ENCODE data around the gene CDK19. TPM values are rescaled to one million over a fixed set of nuclear protein-coding genes. Genes with fewer than 3 reads are reported as not detected.
"Not testable (repeated sequence)": the region's sequence is repeated elsewhere in the genome, so short reads cannot be mapped to it uniquely, and the experiment has no call there.

The CDK19 gene
- total RNA-seq, 1 experiment from 2014 or later, result 4.9 TPM

GRCh38 chr6:110633731-110634213 is 181.5 kb downstream of the CDK19 start:
- no peak for DNase-seq (ENCODE audit: extremely low read depth, low read depth)

- DNase-seq (ENCODE audit: extremely low read depth, low read depth), result no peak
Observed at GRCh38 chr6:110629153-110629552, 186.1 kb downstream of the CDK19 start.

DNA sequence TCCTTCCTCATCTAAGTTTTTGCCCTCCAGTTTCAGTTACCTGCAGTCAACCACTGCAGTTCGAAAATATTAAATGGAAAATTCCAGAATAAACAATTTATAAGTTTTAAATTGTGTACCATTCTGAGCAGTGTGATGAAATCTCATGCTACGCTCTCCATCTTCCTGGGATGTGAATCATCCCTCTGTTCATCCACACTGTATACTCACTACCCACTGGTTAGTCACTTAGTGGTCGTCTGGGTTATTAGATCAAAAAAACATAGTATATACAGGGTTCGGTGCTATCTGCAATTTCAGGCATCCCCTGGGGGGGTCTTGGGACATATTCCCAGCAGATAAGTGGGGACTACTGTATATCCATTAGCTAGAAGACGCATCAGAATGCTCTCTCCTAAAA is 186.9 kb downstream of the CDK19 start:
- no peak for DNase-seq (ENCODE audit: extremely low read depth, low read depth)

DNA sequence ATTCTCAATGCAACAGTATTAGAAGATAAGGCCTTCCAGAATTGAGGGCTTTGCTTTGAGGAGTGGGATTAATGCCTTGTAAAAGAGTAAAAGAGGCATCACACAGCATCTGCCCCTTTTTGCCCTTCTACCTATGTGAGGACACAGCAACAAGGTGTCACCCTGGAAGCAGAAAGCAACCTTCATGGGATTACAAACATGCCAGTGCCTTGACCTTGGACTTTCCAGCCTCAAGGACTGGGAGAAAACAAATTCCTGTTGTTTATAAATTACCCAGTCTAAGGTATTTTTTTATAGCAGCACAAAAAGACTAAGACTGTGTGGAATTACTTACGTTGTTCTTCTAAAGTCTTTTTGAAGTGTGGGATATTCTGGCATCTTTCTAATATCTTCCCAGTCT is 188.8 kb downstream of the CDK19 start:
- DNase-seq (ENCODE audit: extremely low read depth, low read depth), result no peak

DNA sequence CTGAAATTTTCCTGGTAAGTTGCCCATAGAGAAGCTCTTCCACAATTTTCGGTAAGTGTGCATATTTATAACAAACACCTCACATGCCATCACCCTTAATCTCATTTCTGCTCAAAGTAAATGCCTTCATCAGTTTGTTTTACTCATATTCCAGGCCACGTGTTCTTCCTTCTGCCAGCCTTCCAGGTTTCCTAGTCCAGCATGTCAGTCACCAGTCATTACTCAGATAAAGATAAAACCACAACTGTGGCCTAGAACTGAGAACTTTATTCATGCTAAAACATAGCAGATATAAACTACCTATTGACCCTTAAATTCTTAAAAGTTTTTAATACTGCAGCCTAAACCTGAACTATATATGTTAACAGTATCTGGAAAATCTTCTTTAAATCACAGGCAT is 189.4 kb downstream of the CDK19 start:
- no peak for DNase-seq (ENCODE audit: extremely low read depth, low read depth)

- no peak for DNase-seq (ENCODE audit: extremely low read depth, low read depth)
Observed at GRCh38 chr6:110622912-110623578, 192.2 kb downstream of the CDK19 start.

- no peak for DNase-seq (ENCODE audit: extremely low read depth, low read depth)
Observed at GRCh38 chr6:110621061-110621460, 194.2 kb downstream of the CDK19 start.

DNA sequence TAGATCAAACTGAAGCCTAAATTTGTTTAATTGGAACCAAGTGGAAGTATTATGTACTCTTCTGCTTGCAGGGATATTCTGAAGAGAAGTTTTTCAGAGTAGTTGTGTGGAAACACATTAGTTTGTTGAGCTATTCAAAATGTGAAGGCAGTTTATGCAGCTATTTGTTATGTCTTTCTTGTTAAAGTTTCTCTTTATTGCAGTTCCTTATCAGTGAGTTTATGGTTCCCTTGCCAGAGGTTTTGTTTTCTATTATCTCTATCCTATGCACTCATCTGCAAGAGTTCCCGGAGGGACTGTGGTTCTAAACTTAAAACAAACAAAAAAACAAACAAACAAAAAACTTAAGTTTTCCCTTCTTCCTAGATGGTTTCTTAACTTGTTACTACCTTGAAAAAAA is 195.2 kb downstream of the CDK19 start:
- DNase-seq (ENCODE audit: extremely low read depth, low read depth), result no peak

DNA sequence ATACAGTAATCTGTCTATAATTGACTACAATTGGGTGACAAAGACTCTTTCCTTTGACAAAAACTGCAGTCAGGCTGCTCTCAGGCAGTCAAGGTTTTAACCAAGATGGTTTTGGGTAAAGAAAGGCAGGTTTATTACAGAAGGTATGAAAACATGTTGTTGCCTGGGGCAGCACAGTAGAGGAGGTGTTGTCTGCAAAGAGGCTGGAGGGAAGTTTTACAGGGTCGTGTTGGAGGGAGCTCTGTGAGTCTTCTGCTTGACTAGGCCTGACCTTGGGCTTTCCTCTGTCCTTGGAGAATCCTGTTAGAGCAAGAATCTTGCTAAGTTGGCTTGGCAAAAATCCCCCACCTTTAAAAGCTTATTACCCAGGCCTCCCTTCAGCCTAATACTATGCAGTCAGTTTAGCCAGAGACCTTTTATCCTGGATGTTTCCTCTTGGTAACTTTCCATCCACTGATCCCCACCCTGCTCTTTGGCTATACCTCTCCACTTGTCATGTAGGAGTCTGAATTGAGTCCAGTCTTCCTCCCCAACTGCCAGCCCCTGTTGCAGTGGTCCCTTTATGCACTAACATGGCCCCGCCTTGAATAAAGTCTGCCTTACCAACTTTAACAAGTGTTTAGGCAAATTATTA is 195.9 kb downstream of the CDK19 start:
- DNase-seq (ENCODE audit: extremely low read depth, low read depth), result no peak

- no peak for DNase-seq (ENCODE audit: extremely low read depth, low read depth)
Observed at GRCh38 chr6:110618591-110619267, 196.5 kb downstream of the CDK19 start.

GRCh38 chr6:110617057-110617456 is 198.2 kb downstream of the CDK19 start:
- no peak for DNase-seq (ENCODE audit: extremely low read depth, low read depth)

DNA sequence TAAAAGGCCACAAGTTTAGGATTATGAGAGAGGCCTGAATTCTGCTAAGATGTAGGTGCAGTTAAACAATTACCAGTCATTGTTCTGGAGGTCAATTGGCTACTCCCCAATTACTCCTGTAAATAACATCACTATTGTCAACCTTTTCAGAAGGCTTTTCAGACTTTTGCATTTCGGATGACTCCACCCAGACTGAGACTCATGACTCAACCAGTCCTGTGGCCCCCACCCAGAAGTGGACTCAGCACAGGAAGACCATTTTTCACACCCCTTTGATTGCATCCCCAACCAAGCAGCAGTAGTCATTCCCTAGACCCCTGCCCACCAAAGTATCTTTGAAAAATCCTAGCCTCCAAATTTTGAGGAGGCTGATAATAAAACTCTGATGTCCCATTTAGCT is 199.5 kb downstream of the CDK19 start:
- DNase-seq (ENCODE audit: extremely low read depth, low read depth), result no peak

DNA sequence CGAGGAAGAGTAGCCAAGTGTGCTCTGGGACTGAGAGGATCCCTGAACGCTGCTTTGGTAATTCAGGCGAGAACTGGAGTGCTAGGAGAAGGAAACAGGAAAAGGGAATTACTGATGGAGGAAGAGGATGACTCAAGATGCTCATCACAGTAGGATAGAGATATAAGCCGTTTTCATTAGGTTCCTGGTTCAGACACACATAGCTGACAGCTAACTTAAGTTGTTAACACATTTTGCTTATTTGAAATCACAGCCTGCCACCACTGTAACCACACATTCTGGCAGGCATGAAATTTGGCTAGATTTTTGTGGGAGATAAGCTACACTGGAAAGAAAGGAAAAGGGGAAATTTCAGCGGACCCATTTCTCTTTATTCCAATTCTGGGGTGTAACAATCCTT is 200.7 kb downstream of the CDK19 start:
- DNase-seq (ENCODE audit: extremely low read depth, low read depth), result no peak

DNA sequence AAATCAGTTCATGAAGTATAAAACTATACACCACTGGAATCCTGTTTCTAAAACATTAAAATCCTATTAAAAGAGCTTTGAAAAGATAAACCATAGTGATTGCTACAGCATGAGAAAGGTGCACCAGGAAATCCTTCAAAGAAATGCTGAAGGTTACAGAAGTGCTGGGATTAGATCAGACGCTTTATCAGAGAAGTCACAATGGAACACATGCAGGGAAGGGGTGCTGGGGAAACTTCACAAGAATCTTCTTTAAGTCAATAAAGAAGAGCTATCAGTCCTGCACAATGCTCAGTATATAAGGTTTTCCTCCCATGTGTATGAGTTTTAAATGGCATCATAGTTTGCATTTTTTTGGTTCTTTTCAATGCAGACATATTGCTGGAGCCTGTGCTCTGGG is 201.2 kb downstream of the CDK19 start:
- DNase-seq (ENCODE audit: extremely low read depth, low read depth), result no peak

DNA sequence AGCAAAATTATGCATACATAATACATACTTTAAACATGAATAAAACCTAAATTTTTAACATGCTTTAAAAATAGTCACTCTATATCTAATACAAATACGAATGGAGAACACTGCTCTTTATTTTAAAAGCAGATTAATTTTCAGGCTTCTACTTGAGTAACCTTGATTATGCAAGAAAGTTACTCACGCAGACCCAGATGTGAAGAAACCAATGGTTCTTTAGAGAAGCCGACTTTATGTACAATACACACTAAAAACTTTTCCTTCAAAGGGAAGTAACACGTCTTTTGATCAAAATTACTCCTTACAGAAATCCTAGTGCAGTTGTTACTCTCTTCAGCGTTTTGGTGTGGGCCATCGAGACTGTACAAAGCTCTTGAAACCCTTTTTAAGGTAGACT is 201.9 kb downstream of the CDK19 start:
- DNase-seq (ENCODE audit: extremely low read depth, low read depth), result no peak

DNA sequence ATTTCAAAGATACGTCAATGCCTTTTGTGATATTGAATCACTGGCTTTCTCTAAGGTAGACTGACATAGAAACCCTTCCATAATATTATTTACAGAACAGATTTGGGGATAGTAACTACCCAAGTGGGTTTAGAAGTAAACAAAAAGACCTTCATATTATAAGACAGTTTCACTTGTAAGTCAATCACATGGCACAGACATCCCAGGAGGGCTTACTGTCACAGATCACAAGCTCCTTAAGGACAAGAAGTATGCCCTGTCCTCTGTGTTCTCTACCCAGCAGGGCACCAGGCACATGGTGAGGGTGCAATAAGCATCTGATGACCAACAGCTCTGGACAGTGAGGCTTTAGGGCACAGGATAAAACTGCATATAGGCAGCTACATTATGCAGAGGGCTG is 203.0 kb downstream of the CDK19 start:
- DNase-seq (ENCODE audit: extremely low read depth, low read depth), result no peak

DNA sequence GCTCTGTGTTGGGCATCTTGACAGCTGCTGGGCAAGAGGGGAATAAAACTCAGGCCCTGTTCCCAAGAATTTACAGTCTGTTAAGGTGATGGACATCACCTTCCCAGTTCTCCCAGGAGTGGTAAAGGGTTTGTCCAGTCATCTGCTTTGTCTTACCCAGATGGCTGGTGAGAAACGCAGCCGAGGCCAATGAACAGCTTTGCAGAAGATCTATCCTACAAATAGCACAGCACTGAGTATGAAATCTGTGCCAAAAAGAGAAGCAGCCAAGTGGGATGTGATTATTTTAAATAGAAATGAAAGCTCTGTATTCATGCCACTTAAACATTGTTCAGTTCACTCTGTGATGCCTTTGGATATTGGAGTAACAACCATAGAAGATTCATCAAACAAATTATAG is 206.2 kb downstream of the CDK19 start:
- DNase-seq (ENCODE audit: extremely low read depth, low read depth), result no peak

DNA sequence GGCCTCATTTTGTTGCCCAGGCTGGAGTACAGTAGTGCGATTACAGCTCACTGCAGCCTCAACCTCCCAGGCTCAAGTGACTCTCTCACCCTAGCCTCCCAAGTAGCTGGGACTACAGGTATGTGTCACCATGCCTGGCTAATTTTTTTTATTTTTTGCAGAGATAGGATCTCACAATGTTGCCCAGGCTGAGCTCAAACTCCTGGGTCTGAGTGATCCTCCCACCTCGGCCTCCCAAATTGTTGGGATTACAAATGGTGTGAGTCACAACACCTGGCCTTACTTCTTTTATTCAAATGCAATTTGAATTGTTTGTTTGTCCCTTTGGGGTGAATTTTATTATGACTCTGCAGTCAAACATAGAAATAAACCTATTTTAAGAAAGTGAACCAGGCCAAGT is 207.1 kb downstream of the CDK19 start:
- no peak for DNase-seq (ENCODE audit: extremely low read depth, low read depth)

- DNase-seq (ENCODE audit: extremely low read depth, low read depth), result no peak
Observed at GRCh38 chr6:110606151-110606550, 209.1 kb downstream of the CDK19 start.

- DNase-seq (ENCODE audit: extremely low read depth, low read depth), result not testable (repeated sequence)
Observed at GRCh38 chr6:110600640-110601039, 214.6 kb downstream of the CDK19 start.

- DNase-seq (ENCODE audit: extremely low read depth, low read depth), result no peak
Observed at GRCh38 chr6:110597761-110598160, 217.5 kb downstream of the CDK19 start.

- DNase-seq (ENCODE audit: extremely low read depth, low read depth), result no peak
Observed at GRCh38 chr6:110596354-110596753, 218.9 kb downstream of the CDK19 start.
